ENCODE data around the gene ANKRD30A.

DNA sequence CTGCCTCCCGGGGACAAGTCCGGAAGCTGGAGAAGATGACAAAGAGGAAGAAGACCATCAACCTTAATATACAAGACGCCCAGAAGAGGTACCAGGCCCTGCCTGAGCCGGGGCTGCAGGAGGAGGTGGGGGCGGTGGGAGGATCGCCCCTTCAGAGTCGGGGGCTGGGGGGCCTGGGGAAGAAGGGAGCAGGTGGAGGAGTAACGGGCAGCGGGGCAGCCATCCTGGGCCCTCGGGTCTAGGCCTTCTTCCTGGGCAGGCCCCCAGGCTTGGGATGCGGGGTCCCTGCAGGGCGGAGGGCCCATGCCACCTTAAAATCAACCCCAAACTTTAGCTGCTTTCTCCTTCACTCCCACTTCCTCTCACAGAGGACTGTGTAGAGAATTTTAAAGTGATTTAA is 523 bp downstream of the ANKRD30A start:
- no peak for TF ChIP-seq TAF1 (IDR thresholded peaks at IDR 0.05; ENCODE audit: low read depth)
- no peak for TF ChIP-seq EZH2 (IDR thresholded peaks at IDR 0.05; ENCODE audit: borderline replicate concordance, insufficient read depth, low read length, poor library complexity, severe bottlenecking)
- no peak for TF ChIP-seq RAD21 (conservative IDR thresholded peaks at IDR 0.05)
- no peak for TF ChIP-seq POLR2AphosphoS5 (IDR thresholded peaks at IDR 0.05)
- TF ChIP-seq, protein P1, sequence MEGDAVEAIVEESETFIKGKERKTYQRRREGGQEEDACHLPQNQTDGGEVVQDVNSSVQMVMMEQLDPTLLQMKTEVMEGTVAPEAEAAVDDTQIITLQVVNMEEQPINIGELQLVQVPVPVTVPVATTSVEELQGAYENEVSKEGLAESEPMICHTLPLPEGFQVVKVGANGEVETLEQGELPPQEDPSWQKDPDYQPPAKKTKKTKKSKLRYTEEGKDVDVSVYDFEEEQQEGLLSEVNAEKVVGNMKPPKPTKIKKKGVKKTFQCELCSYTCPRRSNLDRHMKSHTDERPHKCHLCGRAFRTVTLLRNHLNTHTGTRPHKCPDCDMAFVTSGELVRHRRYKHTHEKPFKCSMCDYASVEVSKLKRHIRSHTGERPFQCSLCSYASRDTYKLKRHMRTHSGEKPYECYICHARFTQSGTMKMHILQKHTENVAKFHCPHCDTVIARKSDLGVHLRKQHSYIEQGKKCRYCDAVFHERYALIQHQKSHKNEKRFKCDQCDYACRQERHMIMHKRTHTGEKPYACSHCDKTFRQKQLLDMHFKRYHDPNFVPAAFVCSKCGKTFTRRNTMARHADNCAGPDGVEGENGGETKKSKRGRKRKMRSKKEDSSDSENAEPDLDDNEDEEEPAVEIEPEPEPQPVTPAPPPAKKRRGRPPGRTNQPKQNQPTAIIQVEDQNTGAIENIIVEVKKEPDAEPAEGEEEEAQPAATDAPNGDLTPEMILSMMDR (IDR thresholded peaks at IDR 0.05; ENCODE audit: poor library complexity, severe bottlenecking), result no peak
- TF ChIP-seq, protein P2, sequence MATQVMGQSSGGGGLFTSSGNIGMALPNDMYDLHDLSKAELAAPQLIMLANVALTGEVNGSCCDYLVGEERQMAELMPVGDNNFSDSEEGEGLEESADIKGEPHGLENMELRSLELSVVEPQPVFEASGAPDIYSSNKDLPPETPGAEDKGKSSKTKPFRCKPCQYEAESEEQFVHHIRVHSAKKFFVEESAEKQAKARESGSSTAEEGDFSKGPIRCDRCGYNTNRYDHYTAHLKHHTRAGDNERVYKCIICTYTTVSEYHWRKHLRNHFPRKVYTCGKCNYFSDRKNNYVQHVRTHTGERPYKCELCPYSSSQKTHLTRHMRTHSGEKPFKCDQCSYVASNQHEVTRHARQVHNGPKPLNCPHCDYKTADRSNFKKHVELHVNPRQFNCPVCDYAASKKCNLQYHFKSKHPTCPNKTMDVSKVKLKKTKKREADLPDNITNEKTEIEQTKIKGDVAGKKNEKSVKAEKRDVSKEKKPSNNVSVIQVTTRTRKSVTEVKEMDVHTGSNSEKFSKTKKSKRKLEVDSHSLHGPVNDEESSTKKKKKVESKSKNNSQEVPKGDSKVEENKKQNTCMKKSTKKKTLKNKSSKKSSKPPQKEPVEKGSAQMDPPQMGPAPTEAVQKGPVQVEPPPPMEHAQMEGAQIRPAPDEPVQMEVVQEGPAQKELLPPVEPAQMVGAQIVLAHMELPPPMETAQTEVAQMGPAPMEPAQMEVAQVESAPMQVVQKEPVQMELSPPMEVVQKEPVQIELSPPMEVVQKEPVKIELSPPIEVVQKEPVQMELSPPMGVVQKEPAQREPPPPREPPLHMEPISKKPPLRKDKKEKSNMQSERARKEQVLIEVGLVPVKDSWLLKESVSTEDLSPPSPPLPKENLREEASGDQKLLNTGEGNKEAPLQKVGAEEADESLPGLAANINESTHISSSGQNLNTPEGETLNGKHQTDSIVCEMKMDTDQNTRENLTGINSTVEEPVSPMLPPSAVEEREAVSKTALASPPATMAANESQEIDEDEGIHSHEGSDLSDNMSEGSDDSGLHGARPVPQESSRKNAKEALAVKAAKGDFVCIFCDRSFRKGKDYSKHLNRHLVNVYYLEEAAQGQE (IDR thresholded peaks at IDR 0.05; ENCODE audit: borderline replicate concordance), result no peak

Data from neural cell (in vitro differentiated cells).